GM12878 (cell line): ENCODE measurements around the gene VTI1A. TPM values are rescaled to one million over a fixed set of nuclear protein-coding genes. Genes with fewer than 3 reads are reported as not detected.

Source experiments
- ATAC-seq: fragments of 200-7000 bp; cut with Tn5 transposase; 3 replicates; pipeline ENCODE4 v1.9.1; 2020; ENCODE audit warnings: mild to moderate bottlenecking, moderate library complexity
- BruUV-seq: library from RNA; stranded (reverse); fragments of 400-500 nt; replicated peaks from 2 replicates; lab custom pipeline; 2021; lab: Mats Ljungman, UMichigan
- CTCF ChIA-PET: fragments of 300-600 bp; sonication (Branson Sonifier 250); formaldehyde crosslinking; extraction: SDS; loops from one replicate; lab custom pipeline; 2021; ENCODE audit warnings: inconsistent platforms; lab: Yijun Ruan, JAX
- POLR2A ChIA-PET: fragments of 350-600 bp; formaldehyde crosslinking; extraction: SDS; loops from one replicate; lab custom pipeline; 2021; ENCODE audit warnings: inconsistent platforms; lab: Charles Lee
- RAD21 ChIA-PET: fragments of 300-600 bp; sonication (Branson Sonifier 250); formaldehyde crosslinking; loops from one replicate; lab custom pipeline; 2023; ENCODE audit warnings: antibody characterized with exemption; ENCODE audit not compliant: unreplicated experiment; lab: Charles Lee
- SMC1A ChIA-PET: fragments of 300-600 bp; sonication (Branson Sonifier 250); formaldehyde crosslinking; loops from one replicate; lab custom pipeline; 2023; ENCODE audit not compliant: unreplicated experiment, uncharacterized antibody; lab: Charles Lee
- DNase-seq: peaks from one replicate; pipeline ENCODE4 v3.0.0-alpha.2; 2011; ENCODE audit warnings: low read depth, low spot score
- FAIRE-seq: peaks from 3 replicates; lab custom pipeline; 2011; peaks lifted over from hg19 to GRCh38; lab: Jason Lieb, UNC
- H2AFZ ChIP-seq: 2 replicates; pipeline ENCODE4 v1.6.0; 2011; ENCODE audit warnings: low read depth, low read length, control low read depth; ENCODE audit not compliant: control insufficient read depth
- H3K27ac ChIP-seq: 2 replicates; pipeline ENCODE4 v1.5.1; 2011; ENCODE audit warnings: control low read depth; ENCODE audit not compliant: control insufficient read depth, insufficient read depth
- H3K27me3 ChIP-seq, 2 experiments: replicated peaks in 1 of 2; 2 replicates each; pipeline versions ENCODE4 v1.6.0 to v1.6.1; 2011; ENCODE audit warnings: low read length in 1 of 2; ENCODE audit not compliant: control insufficient read depth in 2 of 2, insufficient read depth in 2 of 2
- H3K36me3 ChIP-seq, 2 experiments: 2 replicates each; pipeline ENCODE4 v1.5.1; 2011; ENCODE audit warnings: low read length in 1 of 2; ENCODE audit not compliant: control insufficient read depth in 2 of 2, insufficient read depth in 2 of 2
- H3K4me1 ChIP-seq: 2 replicates; pipeline ENCODE4 v1.6.1; 2011; ENCODE audit warnings: mild to moderate bottlenecking, low read length, moderate library complexity, mixed read lengths; ENCODE audit not compliant: control insufficient read depth, insufficient read depth
- H3K4me2 ChIP-seq: 2 replicates; pipeline ENCODE4 v1.6.0; 2011; ENCODE audit warnings: control low read depth; ENCODE audit not compliant: control insufficient read depth, insufficient read depth
- H3K4me3 ChIP-seq: fragments of 200-600 bp; sonication (generic); 2 replicates; pipeline ENCODE4 v1.5.1; 2016
- H3K79me2 ChIP-seq: 2 replicates; pipeline ENCODE4 v1.6.0; 2011; ENCODE audit warnings: low read length; ENCODE audit not compliant: control insufficient read depth, insufficient read depth
- H3K9ac ChIP-seq: 2 replicates; pipeline ENCODE4 v1.8.0; 2011; ENCODE audit warnings: low read length, control low read depth, mixed read lengths; ENCODE audit not compliant: control insufficient read depth, insufficient read depth
- H3K9me3 ChIP-seq: replicated peaks from 3 replicates; pipeline ENCODE4 v1.5.1; 2011; ENCODE audit warnings: mild to moderate bottlenecking, low read length; ENCODE audit not compliant: control insufficient read depth, insufficient read depth
- H4K20me1 ChIP-seq: 2 replicates; pipeline ENCODE4 v1.6.0; 2011; ENCODE audit not compliant: control insufficient read depth, insufficient read depth
- CEBPB ChIP-seq, 2 experiments: fragments of 150-350 bp in 1 of 2; IDR thresholded peaks; 2 replicates each; pipeline ENCODE4 v1.6.1; 2012 to 2014; ENCODE audit warnings: low read depth in 2 of 2, low read length in 2 of 2, borderline replicate concordance in 1 of 2, inconsistent platforms in 1 of 2
- CHD2 ChIP-seq: IDR thresholded peaks from 2 replicates; pipeline ENCODE4 v1.6.1; 2011; ENCODE audit warnings: low read depth, low read length, improper control_type of control experiment, borderline replicate concordance
- EP300 ChIP-seq, 2 experiments: fragments of 150-350 bp in 1 of 2; IDR thresholded peaks; 2 replicates each; pipeline ENCODE4 v1.6.1; 2011 to 2012; ENCODE audit warnings: low read depth in 2 of 2, low read length in 2 of 2, borderline replicate concordance in 1 of 2, improper control_type of control experiment in 1 of 2, inconsistent platforms in 1 of 2; ENCODE audit not compliant: control insufficient read depth in 1 of 2
- ETV6 ChIP-seq, 2 experiments: fragments of 450-650 bp in 1 of 2; IDR thresholded peaks in 1 of 2; conservative IDR thresholded peaks in 1 of 2; 2 replicates each; pipeline ENCODE4 v1.6.1; 2014; ENCODE audit warnings: antibody characterized with exemption in 1 of 2, borderline replicate concordance in 1 of 2, low read depth in 1 of 2, mild to moderate bottlenecking in 1 of 2, moderate library complexity in 1 of 2
- HCFC1 ChIP-seq: fragments of 150-350 bp; IDR thresholded peaks from 2 replicates; pipeline ENCODE4 v1.6.1; 2014; ENCODE audit warnings: low read length
- JUNB ChIP-seq: IDR thresholded peaks from 2 replicates; pipeline ENCODE4 v1.6.1; 2016; ENCODE audit warnings: antibody characterized with exemption, mild to moderate bottlenecking
- MXI1 ChIP-seq: fragments of 150-350 bp; IDR thresholded peaks from 2 replicates; pipeline ENCODE4 v1.6.1; 2011; ENCODE audit warnings: low read depth, mild to moderate bottlenecking, inconsistent platforms, low read length, improper control_type of control experiment
- NRF1 ChIP-seq: conservative IDR thresholded peaks from 2 replicates; pipeline ENCODE4 v1.6.1; 2011; ENCODE audit warnings: mild to moderate bottlenecking, low read depth, low read length, improper control_type of control experiment
- RUNX3 ChIP-seq: IDR thresholded peaks from 2 replicates; pipeline ENCODE4 v1.6.1; 2012; ENCODE audit warnings: low read length, inconsistent platforms
- SMAD5 ChIP-seq: IDR thresholded peaks from 2 replicates; pipeline ENCODE4 v1.6.1; 2016; ENCODE audit warnings: antibody characterized with exemption, low read depth
- SP1 ChIP-seq: IDR thresholded peaks from one replicate; pipeline ENCODE4 v1.6.1; 2011; ENCODE audit warnings: low read depth, low read length
- SREBF1 ChIP-seq: IDR thresholded peaks from 2 replicates; pipeline ENCODE4 v1.6.1; 2012; ENCODE audit warnings: mild to moderate bottlenecking, low read length
- SUPT20H ChIP-seq: IDR thresholded peaks from 2 replicates; pipeline ENCODE4 v1.6.1; 2011; ENCODE audit warnings: low read depth, mild to moderate bottlenecking, low read length, moderate library complexity, borderline replicate concordance; ENCODE audit not compliant: control insufficient read depth
- ZBED1 ChIP-seq: IDR thresholded peaks from 2 replicates; pipeline ENCODE4 v1.6.1; 2016; ENCODE audit warnings: borderline replicate concordance
- ZNF622 ChIP-seq: fragments of 450-650 bp; IDR thresholded peaks from 2 replicates; pipeline ENCODE4 v1.6.1; 2017; ENCODE audit warnings: mild to moderate bottlenecking, inconsistent platforms
- WGBS: methylation state at CpG from one replicate; pipeline ENCODE4 v1.1.6; 2016; ENCODE audit warnings: low lambda C conversion rate; ENCODE audit not compliant: insufficient replicate concordance, insufficient coverage; ENCODE audit errors: missing lambda C conversion rate; 5-methylcytosine and 5-hydroxymethylcytosine counted together
- in situ Hi-C: fragments of 300-500 bp; cut with MboI; formaldehyde crosslinking; loops from 9 replicates; pipeline ENCODE4 v1.14.3; 2018; ENCODE audit warnings: mixed read lengths
- intact Hi-C: fragments of 100-400 bp; cut with micrococcal nuclease; formaldehyde crosslinking; loops from one replicate; pipeline ENCODE4 v1.14.2; 2022; ENCODE audit not compliant: unreplicated experiment
- polyA plus RNA-seq, 11 experiments: library from polyadenylated mRNA; depleted of rRNA in 4 of 11; unstranded in 6 of 11; stranded (reverse) in 5 of 11; fragments of >200 nt; fragmentation: Nextera tagmentation in 4 of 11; fragmentation: Illumina TruSeq in 1 of 11; extraction: Ambion mirVana in 4 of 11; extraction: Trizol in 1 of 11; gene quantifications; 1 replicate in 1 of 11; 2 replicates in 10 of 11; pipeline versions ENCODE4 v1.2.1 to v1.2.3, GENCODE V29; 2011 to 2016; ENCODE audit warnings: inconsistent platforms in 2 of 11, missing spikeins in 2 of 11, low read depth in 1 of 11
- total RNA-seq, 4 experiments: library from RNA; depleted of rRNA in 3 of 4; stranded (reverse); fragments of >200 nt in 3 of 4; fragmentation: Illumina TruSeq in 1 of 4; extraction: Trizol in 1 of 4; gene quantifications; 2 replicates each; pipeline versions ENCODE4 v1.2.1 to v1.2.3, GENCODE V29; 2013 to 2021
- TF ChIP-seq, protein P1 (sequence below): IDR thresholded peaks from 2 replicates; pipeline ENCODE4 v1.6.1; 2012; ENCODE audit warnings: low read depth, low read length, improper control_type of control experiment
- TF ChIP-seq, protein P2 (sequence below): IDR thresholded peaks from 2 replicates; pipeline ENCODE4 v1.6.1; 2012; ENCODE audit warnings: low read depth, low read length, improper control_type of control experiment

VTI1A gene
- total and polyA plus RNA-seq, 10 of the 15 experiments (the other 5 are each of a cell fraction or from before 2014, with no cell fraction given): 12.4 to 43.2 (median 27.5) TPM

GRCh38 chr10:112857493-112857892 lies 410.5 kb downstream of the VTI1A start:
- Histone ChIP-seq H3K79me2 (no peaks in the 10 kb centered on the region), H3K4me2 (no peak overlapping the region), H4K20me1 (no peaks in the 10 kb centered on the region), H3K4me1 (no peaks in the 10 kb centered on the region), H2AFZ (no peak overlapping the region), H3K4me3 (no peak overlapping the region), H3K9me3 (no peaks in the 10 kb centered on the region), H3K36me3 (no peaks in the 10 kb centered on the region), H3K9ac (no peak overlapping the region), H3K27me3 (no peaks in the 10 kb centered on the region), H3K27ac (no peak overlapping the region)
- BruUV-seq: no TSS peak
- POLR2A ChIA-PET: no interaction called here
- TF ChIP-seq NRF1: no peak
- no peak for TF ChIP-seq SMAD5
- no peak for TF ChIP-seq RUNX3
- TF ChIP-seq ZNF622: no peak
- TF ChIP-seq HCFC1: no peak
- WGBS: 25% methylated on average over 5 of the region's 5 CpGs
- no peak for FAIRE-seq
- SMC1A ChIA-PET: no interaction called here
- CTCF ChIA-PET: no interaction called here
- RAD21 ChIA-PET: no interaction called here
- no peak for DNase-seq
- intact Hi-C loops: no loop called here
- no peak for ATAC-seq
- in situ Hi-C loops: no loop called here

DNA sequence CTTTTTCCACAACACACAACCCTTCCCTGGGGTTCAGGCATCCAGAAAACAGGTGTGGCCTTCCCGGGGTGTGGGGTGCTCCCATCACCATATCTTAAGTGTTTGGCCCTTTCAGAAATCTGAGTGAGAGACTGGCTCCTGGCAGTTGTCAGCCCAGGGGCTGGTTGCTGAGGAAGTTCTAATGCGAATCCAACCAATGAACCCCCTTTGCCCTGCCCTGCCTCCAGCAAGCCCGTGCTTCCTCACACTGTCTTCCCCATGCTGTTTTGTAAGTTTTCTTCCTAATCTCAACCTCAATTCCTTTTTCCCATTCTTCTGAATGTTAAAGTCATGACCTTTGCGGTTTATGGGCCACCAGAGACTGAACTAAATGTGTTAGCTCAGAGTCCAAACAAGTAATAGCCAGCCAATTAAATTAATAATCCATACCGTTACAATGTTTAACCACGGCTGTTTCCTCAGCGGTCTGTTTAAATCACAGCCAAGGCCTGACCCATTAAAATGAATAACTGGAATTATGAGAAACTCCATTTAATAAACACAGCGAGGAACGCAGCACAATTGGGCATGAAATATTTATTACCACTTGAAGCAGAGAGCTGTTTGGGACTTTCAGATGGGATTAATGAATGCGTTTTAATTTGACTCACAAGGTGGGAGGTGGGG lies 412.1 kb downstream of the VTI1A start:
- POLR2A ChIA-PET: no interaction called here
- in situ Hi-C loops: no loop called here
- Histone ChIP-seq H3K4me3 (no peak overlapping the region), H3K9ac (no peak overlapping the region), H3K9me3 (peaks cover under 1% of the 10 kb centered on the region; the same call in 2 of the 3 replicates), H2AFZ (no peak overlapping the region), H4K20me1 (no peaks in the 10 kb centered on the region), H3K27ac (no peak overlapping the region), H3K4me2 (no peak overlapping the region), H3K4me1 (no peaks in the 10 kb centered on the region), H3K79me2 (no peaks in the 10 kb centered on the region), H3K27me3 (no peaks in the 10 kb centered on the region), H3K36me3 (no peaks in the 10 kb centered on the region)
- BruUV-seq: no TSS peak
- CTCF ChIA-PET: no interaction called here
- ATAC-seq (no peak), DNase-seq (no peak), FAIRE-seq (no peak)
- SMC1A ChIA-PET: no interaction called here
- intact Hi-C loops: no loop called here
- RAD21 ChIA-PET: no interaction called here
- WGBS: 47% methylated on average over 10 of the region's 10 CpGs
- TF ChIP-seq EP300 (IDR thresholded peaks at IDR 0.05; ENCODE audit: borderline replicate concordance in 1 of 2, control insufficient read depth in 1 of 2, low read depth in 2 of 2, low read length in 2 of 2) (no peak), HCFC1 (no peak), ZBED1 (no peak), MXI1 (no peak), JUNB (no peak), SUPT20H (no peak), CHD2 (no peak), SP1 (no peak), CEBPB (IDR thresholded peaks at IDR 0.05; ENCODE audit: borderline replicate concordance in 1 of 2, low read depth in 2 of 2, low read length in 2 of 2) (no peak), ETV6 (conservative IDR thresholded peaks at IDR 0.05 in 1 of 2, IDR thresholded peaks at IDR 0.05 in 1 of 2; ENCODE audit: borderline replicate concordance in 1 of 2, low read depth in 1 of 2) (no peak), SREBF1 (no peak)
- TF ChIP-seq, protein P1, sequence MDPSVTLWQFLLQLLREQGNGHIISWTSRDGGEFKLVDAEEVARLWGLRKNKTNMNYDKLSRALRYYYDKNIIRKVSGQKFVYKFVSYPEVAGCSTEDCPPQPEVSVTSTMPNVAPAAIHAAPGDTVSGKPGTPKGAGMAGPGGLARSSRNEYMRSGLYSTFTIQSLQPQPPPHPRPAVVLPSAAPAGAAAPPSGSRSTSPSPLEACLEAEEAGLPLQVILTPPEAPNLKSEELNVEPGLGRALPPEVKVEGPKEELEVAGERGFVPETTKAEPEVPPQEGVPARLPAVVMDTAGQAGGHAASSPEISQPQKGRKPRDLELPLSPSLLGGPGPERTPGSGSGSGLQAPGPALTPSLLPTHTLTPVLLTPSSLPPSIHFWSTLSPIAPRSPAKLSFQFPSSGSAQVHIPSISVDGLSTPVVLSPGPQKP: no peak
- TF ChIP-seq, protein P2, sequence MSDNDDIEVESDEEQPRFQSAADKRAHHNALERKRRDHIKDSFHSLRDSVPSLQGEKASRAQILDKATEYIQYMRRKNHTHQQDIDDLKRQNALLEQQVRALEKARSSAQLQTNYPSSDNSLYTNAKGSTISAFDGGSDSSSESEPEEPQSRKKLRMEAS: no peak
